Hematopoietic multipotent progenitor cell (in vitro differentiated cells): ENCODE results near the gene IL23A. TPM values are rescaled to one million over a fixed set of nuclear protein-coding genes. Genes with fewer than 3 reads are reported as not detected.
A peak's percentile ranks its signal among the peaks of the same experiment; 100 is the strongest.

Experiments
- DNase-seq, 3 donors: peaks; one replicate each; pipeline ENCODE4 v3.0.0-alpha.2; 2011 to 2015; ENCODE audit warnings: low read depth in 2 of 3, low spot score in 2 of 3
- small RNA-seq: library from RNA; depleted of rRNA; stranded (forward); fragments of <200 nt; gene quantifications from one replicate; pipeline ENCODE3, GENCODE V24; 2012
- total RNA-seq: library from RNA; depleted of rRNA; stranded (reverse); fragments of >200 nt; gene quantifications from one replicate; pipeline ENCODE4 v1.2.3, GENCODE V29; 2012

Gene IL23A
- total RNA-seq, 1 donor: 0.81 TPM

DNA sequence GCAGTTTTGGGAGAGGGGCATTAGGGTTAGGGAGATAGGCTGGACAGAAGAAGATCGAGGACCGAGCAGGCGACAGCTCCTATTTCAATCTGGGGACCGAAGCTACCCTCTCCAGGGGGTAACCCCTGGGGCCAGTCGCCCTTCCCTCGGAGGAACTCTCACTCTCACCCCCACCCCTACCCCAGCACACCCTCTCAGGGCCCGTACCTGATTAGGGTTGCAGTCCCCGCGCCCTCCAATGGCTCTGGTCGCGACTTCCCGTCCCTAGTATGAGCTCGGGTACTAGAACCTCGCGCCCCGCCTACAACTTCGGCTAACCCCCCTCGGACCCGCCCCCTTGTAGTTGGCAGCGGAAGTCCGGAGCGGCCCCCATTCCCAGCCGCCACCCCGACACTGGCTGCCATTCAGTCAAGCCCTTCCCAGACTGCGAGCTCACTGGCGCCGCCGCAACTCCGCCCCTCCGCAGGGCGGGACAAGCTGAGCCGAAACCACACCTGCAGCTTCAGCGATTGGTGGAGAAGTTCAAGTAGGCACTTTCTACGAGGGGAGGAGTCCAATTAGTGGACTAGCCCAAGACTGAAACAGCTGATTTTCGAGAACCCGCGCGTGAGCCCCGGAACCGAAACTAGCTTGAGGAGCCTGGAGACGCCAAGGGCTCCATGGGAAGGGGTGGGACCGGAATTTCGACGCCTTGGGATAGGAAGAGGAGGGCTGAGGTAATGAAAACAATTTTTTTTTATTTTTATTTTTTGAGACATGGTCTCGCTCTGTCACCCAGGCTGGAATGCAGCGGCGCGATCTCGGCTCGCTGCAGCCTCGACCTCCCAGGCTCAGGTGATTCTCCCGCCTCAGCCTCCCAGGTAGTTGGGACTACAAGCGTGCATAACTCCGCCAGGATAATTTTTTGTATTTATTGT lies 21.4 kb downstream of the IL23A start, which contains the start of gene STAT2:
STAT2 (minus strand) TSS at position 257 of the 917 bp plus-strand sequence. CDS start 3,536 bp downstream, outside the sequence.
- peak; percentile 88 to 100 (median 99) for DNase-seq

- no peak for DNase-seq
These were observed 22.9 kb downstream of the IL23A start for GRCh38 chr12:56361487-56362129.

GRCh38 chr12:56362130-56363059 lies 23.7 kb downstream of the IL23A start, which contains the start of gene APOF:
TSS of gene APOF (minus strand) at chr12:56362857. CDS start at chr12:56362745, 112 bp downstream.
- no peak for DNase-seq

DNA sequence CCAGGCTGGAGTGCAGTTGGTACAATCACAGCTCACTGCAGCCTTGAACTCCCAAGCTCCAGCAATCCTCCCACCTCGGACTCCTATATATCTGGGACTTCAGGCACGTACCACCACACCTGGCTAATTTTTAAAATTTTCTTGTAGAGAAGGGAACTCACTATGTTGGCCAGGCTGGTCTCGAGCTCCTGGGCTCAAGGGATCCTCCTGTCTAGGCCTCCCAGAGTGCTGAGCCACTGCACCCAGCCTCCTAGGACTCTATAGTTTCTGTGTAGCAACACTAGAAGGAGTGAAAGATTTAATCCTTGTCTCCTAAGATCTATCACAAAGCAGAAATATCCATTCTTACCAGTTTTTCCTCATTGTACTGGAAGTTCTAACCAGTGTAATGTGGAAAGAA lies 28.3 kb downstream of the IL23A start:
- no peak for DNase-seq

DNA sequence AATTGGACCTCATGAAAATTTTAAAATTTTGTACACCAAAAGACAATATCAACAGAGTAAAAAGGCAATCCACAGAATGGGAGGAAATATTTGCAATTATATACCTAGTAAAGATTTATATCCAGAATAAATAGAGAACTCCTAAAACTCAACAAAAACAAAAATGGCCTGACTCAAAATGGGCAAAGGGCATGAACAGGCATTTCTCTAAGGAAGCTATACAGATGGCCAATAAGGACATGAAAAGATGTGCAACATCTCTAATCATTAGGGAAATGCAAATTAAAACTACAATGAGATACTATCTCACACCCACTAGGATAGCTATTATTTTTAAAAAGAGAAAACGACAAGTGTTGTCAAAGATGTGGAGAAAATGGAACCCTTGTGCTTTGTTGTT lies 34.8 kb downstream of the IL23A start:
- DNase-seq: no peak

- DNase-seq: no peak
These were observed 36.3 kb downstream of the IL23A start for GRCh38 chr12:56374726-56375597.

GRCh38 chr12:56375598-56376434 lies 37.1 kb downstream of the IL23A start:
- no peak for DNase-seq

DNA sequence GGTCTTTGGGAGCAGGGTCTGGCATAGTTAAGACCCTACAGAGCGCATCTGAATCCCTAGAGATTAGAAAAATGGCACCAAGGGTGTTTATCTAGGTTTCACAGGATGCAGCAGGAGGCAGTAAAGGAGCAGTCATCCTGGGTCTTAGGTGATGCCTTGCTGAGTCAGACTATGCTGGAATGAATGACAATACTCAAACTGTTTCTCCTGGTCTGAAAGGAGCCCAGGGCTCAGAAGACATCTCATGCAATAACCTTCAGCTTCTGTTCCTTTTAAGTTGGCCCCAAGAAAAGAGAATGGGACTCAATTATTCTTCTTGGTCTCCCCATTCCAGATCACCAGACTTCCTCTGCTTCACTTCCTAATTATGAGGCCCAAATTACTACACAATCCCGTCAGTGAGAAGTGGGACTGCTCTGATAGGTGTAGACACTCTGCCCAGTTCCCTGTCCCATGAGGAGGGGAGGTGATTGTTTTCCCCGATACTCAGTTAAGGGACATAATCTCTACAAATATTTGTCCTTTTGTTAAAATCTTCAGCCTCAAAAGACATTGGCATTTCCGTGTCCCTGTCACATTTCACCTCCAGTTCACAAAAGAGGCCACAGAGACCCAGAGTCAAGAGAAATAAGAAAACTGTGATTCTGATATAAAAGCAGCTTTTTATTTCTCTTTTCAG lies 38.8 kb downstream of the IL23A start:
- DNase-seq: no peak

GRCh38 chr12:56377989-56378316 lies 39.3 kb downstream of the IL23A start:
- no peak for DNase-seq

DNA sequence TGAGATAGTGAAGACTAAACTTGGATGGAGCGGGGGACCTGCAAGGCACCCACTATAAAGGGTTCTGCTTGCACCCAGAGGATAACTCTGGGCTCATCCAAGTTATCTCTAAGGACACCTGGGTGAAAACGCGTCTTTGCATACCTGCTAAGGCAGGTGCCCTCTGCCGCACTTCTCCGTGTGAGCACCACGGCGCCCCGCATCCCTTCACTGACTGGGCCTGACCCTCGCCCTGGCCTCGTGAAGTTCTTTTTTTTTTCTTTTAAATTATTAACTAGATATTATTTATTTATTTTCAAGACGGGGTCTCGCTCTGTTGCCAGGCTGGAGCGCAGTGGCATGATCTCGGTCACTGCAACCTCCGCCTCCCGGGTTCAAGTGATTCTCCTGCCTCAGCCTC lies 43.9 kb downstream of the IL23A start:
- no peak for DNase-seq

DNA sequence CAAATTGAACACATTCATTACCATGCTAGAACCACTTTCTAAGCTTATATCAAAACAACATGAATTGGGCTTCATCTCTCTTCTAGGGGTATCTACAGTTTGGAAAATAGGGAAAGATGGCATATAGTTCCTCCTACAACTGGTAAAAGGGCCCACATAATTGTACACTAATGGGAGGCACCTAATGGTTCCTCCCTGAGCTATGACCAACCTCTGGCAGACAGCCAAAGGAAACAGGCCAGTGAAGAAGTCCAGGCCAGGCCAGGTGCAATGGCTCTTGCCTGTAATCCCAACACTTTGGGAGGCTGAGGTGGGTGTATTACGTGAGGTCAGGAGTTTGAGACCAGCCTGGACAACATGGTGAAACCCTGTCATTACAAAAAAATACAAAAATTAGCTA lies 47.2 kb downstream of the IL23A start:
- no peak for DNase-seq

- no peak for DNase-seq
These were observed 48.6 kb downstream of the IL23A start for GRCh38 chr12:56387152-56387736.

GRCh38 chr12:56389412-56389811 lies 50.7 kb downstream of the IL23A start:
- DNase-seq: no peak

Small RNAs within 50 kb of the gene (small RNA-seq; reads per million reads assigned to genes)
- not detected for gene RNU7-40P

Other genes starting within 250 kb of the IL23A start
- gene PA2G4, start 234.3 kb upstream of the IL23A start, total RNA-seq: 113 TPM
- 3,883 TPM for gene RPL41, start 222.3 kb upstream of the IL23A start, total RNA-seq
- 10.2 TPM for gene ZC3H10, start 220.6 kb upstream of the IL23A start, total RNA-seq
- gene ESYT1, start 210.6 kb upstream of the IL23A start, total RNA-seq: 254 TPM
- gene MYL6B, start 186.3 kb upstream of the IL23A start, total RNA-seq: 47.1 TPM
- gene MYL6, start 180.5 kb upstream of the IL23A start, total RNA-seq: 563 TPM
- gene SMARCC2, start 149.4 kb upstream of the IL23A start, total RNA-seq: 72.4 TPM
- gene RNF41, start 117.0 kb upstream of the IL23A start, total RNA-seq: 205 TPM
- 21.0 TPM for gene NABP2, start 114.5 kb upstream of the IL23A start, total RNA-seq
- 0.54 TPM for gene SLC39A5, start 108.8 kb upstream of the IL23A start, total RNA-seq
- gene ANKRD52, start 80.5 kb upstream of the IL23A start, total RNA-seq: 22.9 TPM
- 17.2 TPM for gene COQ10A, start 71.9 kb upstream of the IL23A start, total RNA-seq
- gene CS, start 38.6 kb upstream of the IL23A start, total RNA-seq: 106 TPM
- gene CNPY2, start 22.9 kb upstream of the IL23A start, total RNA-seq: 48.2 TPM
- 61.1 TPM for gene PAN2, start 4.9 kb upstream of the IL23A start, total RNA-seq
- 146 TPM for gene STAT2, start 21.2 kb downstream of the IL23A start, total RNA-seq
- gene APOF, start 24.0 kb downstream of the IL23A start, total RNA-seq: not detected
- gene TIMELESS, start 110.5 kb downstream of the IL23A start, total RNA-seq: 6.7 TPM
- under 0.01 TPM for gene MIP, start 115.8 kb downstream of the IL23A start, total RNA-seq
- 4.0 TPM for gene SPRYD4, start 129.7 kb downstream of the IL23A start, total RNA-seq
- 0.81 TPM for gene GLS2, start 149.3 kb downstream of the IL23A start, total RNA-seq
- gene RBMS2, start 182.9 kb downstream of the IL23A start, total RNA-seq: 7.5 TPM